Gastrocnemius medialis (tissue), 4 donors: ENCODE measurements around the gene USF3. TPM values are rescaled to one million over a fixed set of nuclear protein-coding genes. Genes with fewer than 3 reads are reported as not detected.

Experiments used
- ATAC-seq, 2 donors: fragments of 150-250 bp; one replicate each; pipeline ENCODE4 v1.9.1; 2016
- DNase-seq, 2 donors: peaks; one replicate each; pipeline ENCODE4 v3.0.0-alpha.2; 2019
- H3K27ac ChIP-seq, 4 donors: fragments of 200-600 bp; sonication (generic); 1 replicate in 1 of 4; 2 replicates in 3 of 4; pipeline ENCODE4 v1.5.1; 2016 to 2018; ENCODE audit warnings: mild to moderate bottlenecking in 2 of 4, moderate library complexity in 1 of 4
- H3K27me3 ChIP-seq, 3 donors: fragments of 200-600 bp; sonication (generic) in 2 of 3; 1 replicate in 1 of 3; 2 replicates in 2 of 3; pipeline versions ENCODE4 v1.5.1 to v1.6.0; 2016 to 2019; ENCODE audit warnings: mild to moderate bottlenecking in 1 of 3, moderate library complexity in 1 of 3
- H3K36me3 ChIP-seq, 2 donors: fragments of 200-600 bp; sonication (generic) in 1 of 2; one replicate each; pipeline ENCODE4 v1.5.1; 2017 to 2018
- H3K4me1 ChIP-seq, 2 donors: fragments of 200-600 bp; sonication (generic) in 1 of 2; one replicate each; pipeline ENCODE4 v1.5.1; 2016 to 2017; ENCODE audit warnings: mild to moderate bottlenecking in 2 of 2
- H3K4me3 ChIP-seq, 4 donors: fragments of 200-600 bp; sonication (generic) in 3 of 4; 1 replicate in 1 of 4; 2 replicates in 3 of 4; pipeline ENCODE4 v1.5.1; 2016 to 2019; ENCODE audit warnings: mild to moderate bottlenecking in 2 of 4
- H3K9me3 ChIP-seq, 3 donors: fragments of 200-600 bp; sonication (generic) in 2 of 3; 1 replicate in 1 of 3; 2 replicates in 2 of 3; pipeline ENCODE4 v1.5.1; 2016 to 2019
- POLR2A ChIP-seq, 2 donors: fragments of 450-650 bp; IDR thresholded peaks; one replicate each; pipeline ENCODE4 v1.6.1; 2017; ENCODE audit warnings: antibody characterized with exemption in 2 of 2, mild to moderate bottlenecking in 2 of 2, moderate library complexity in 2 of 2
- in situ Hi-C, 4 donors: fragments of 200-750 bp; cut with MboI; loops; one replicate each; pipeline versions ENCODE4 v1.15.0 to v1.8.0; 2017; ENCODE audit warnings: low sequenced_read_pairs in 4 of 4
- intact Hi-C: fragments of 100-400 bp; cut with DNase I; formaldehyde crosslinking; loops from one replicate; pipeline ENCODE4 v1.15.1; 2023; ENCODE audit warnings: low total_unique reads
- total RNA-seq, 4 donors: library from RNA; depleted of rRNA; stranded (reverse); fragments of >200 nt; gene quantifications; one replicate each; pipeline versions ENCODE4 v1.1.0 to v1.2.3, GENCODE V29; 2016
- TF ChIP-seq, protein P1 (sequence below), 5 experiments: fragments of 450-650 bp in 3 of 5; fragments of 200-600 bp in 2 of 5; sonication (generic) in 2 of 5; IDR thresholded peaks in 4 of 5; conservative IDR thresholded peaks in 1 of 5; 1 replicate in 4 of 5; 2 replicates in 1 of 5; pipeline ENCODE4 v1.5.1; 2016 to 2019; ENCODE audit warnings: antibody characterized with exemption in 5 of 5, mild to moderate bottlenecking in 3 of 5, moderate library complexity in 3 of 5

The USF3 gene
- total RNA-seq, 4 donors from 2014 or later: 35.7 to 49.6 (median 40.1) TPM

DNA sequence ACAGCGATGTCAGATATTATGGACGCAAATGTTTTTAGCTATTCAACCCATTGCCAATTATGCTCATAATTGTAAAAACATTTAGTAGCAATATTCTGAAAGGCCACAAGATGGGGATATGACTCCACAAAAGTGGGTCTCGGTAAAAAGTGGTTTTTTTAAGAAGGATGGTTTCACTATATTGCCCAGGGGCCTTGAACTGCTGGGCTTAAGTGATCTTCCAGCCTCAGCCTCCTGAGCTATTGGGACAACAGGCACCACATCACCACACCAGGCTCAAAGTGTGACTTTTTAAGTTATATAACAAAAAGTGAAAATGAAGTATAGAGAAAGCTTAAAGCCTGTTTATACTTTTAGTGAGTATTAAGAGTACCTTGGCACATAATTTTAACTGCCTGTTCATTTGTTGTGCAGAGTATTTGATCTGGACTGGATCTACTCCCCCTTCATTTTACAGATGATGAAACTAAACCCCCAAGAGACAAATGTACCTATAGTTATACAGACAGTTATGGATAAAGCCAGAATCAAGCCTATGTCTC is 40.2 kb upstream of the USF3 start:
- ATAC-seq (peak; percentile 51 to 53), DNase-seq (no peak)
- Histone ChIP-seq H3K27ac (peak overlapping the region; percentile 27 to 60 (median 50)), H3K4me1 (peaks cover 80 to 86% of the 10 kb centered on the region in 2 donors), H3K36me3 (no peaks in the 10 kb centered on the region), H3K4me3 (peak overlapping the region in 1 of 4 donors; percentile 2), H3K27me3 (no peaks in the 10 kb centered on the region), H3K9me3 (no peaks in the 10 kb centered on the region)
- in situ Hi-C loops (loop anchor here (10.0 to 25.0 kb wide), 3 partner anchors 224 to 326 kb away; partner anchors contain the start of genes CCDC191 (in 3 of the 4), QTRT2 (in 3 of the 4) and SPICE1 (in 2 of the 4)), intact Hi-C loops (loop anchor here (1.0 kb wide), 1 partner anchor 103 kb away; no protein-coding TSS in a partner anchor)
- TF ChIP-seq, protein P1, sequence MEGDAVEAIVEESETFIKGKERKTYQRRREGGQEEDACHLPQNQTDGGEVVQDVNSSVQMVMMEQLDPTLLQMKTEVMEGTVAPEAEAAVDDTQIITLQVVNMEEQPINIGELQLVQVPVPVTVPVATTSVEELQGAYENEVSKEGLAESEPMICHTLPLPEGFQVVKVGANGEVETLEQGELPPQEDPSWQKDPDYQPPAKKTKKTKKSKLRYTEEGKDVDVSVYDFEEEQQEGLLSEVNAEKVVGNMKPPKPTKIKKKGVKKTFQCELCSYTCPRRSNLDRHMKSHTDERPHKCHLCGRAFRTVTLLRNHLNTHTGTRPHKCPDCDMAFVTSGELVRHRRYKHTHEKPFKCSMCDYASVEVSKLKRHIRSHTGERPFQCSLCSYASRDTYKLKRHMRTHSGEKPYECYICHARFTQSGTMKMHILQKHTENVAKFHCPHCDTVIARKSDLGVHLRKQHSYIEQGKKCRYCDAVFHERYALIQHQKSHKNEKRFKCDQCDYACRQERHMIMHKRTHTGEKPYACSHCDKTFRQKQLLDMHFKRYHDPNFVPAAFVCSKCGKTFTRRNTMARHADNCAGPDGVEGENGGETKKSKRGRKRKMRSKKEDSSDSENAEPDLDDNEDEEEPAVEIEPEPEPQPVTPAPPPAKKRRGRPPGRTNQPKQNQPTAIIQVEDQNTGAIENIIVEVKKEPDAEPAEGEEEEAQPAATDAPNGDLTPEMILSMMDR (IDR thresholded peaks at IDR 0.05 in 4 of 5, conservative IDR thresholded peaks at IDR 0.05 in 1 of 5): peak; percentile 52 to 69 (median 66)
- TF ChIP-seq POLR2A (IDR thresholded peaks at IDR 0.05): no peak

DNA sequence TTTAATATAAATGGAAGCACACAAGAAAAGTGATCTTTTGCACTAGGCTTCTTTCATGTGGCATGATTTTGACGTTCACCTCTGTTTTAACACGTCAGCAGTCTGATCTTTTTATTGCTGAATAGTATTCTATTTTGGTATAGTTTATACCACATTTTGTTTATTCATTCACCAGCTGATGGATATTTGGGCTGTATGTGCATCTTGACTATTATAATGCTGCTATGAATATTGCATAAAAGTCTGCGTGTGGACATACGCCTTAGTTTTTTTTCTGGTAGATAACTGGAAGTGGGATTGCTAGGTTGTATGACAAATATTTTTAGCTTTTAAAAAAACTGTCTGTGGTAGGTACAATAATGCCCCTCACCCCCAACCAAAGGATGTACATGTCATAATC is 35.3 kb upstream of the USF3 start:
- peaks cover 60 to 71% of the 10 kb centered on the region in 2 donors for H3K4me1 ChIP-seq
- ATAC-seq: no peak
- in situ Hi-C loops (loop anchor here (10.0 to 25.0 kb wide), 3 partner anchors 219 to 331 kb away; partner anchors contain the start of genes CCDC191 (in 3 of the 4), QTRT2 (in 3 of the 4) and SPICE1 (in 2 of the 4)), intact Hi-C loops (no loop called here)
- H3K27ac ChIP-seq: no peak overlapping the region
- TF ChIP-seq, protein P1 (IDR thresholded peaks at IDR 0.05 in 4 of 5, conservative IDR thresholded peaks at IDR 0.05 in 1 of 5): no peak
- no peak for TF ChIP-seq POLR2A (IDR thresholded peaks at IDR 0.05)
- no peaks in the 10 kb centered on the region for H3K9me3 ChIP-seq
- H3K4me3 ChIP-seq: no peak overlapping the region
- no peaks in the 10 kb centered on the region for H3K36me3 ChIP-seq
- DNase-seq: no peak
- no peaks in the 10 kb centered on the region for H3K27me3 ChIP-seq

- H3K4me1 ChIP-seq: peaks cover 55 to 59% of the 10 kb centered on the region in 2 donors
- H3K4me3 ChIP-seq: no peak overlapping the region
- H3K9me3 ChIP-seq: no peaks in the 10 kb centered on the region
- peak overlapping the region in 1 of 4 donors; percentile 12 for H3K27ac ChIP-seq
- TF ChIP-seq POLR2A (IDR thresholded peaks at IDR 0.05): no peak
- TF ChIP-seq, protein P1 (IDR thresholded peaks at IDR 0.05 in 4 of 5, conservative IDR thresholded peaks at IDR 0.05 in 1 of 5): no peak
- ATAC-seq (no peak), DNase-seq (no peak)
- in situ Hi-C loops (loop anchor here (10.0 to 25.0 kb wide), 3 partner anchors 218 to 332 kb away; partner anchors contain the start of genes CCDC191 (in 3 of the 4), QTRT2 (in 3 of the 4) and SPICE1 (in 2 of the 4)), intact Hi-C loops (no loop called here)
- H3K36me3 ChIP-seq: no peaks in the 10 kb centered on the region
- H3K27me3 ChIP-seq: no peaks in the 10 kb centered on the region
Measured at GRCh38 chr3:113730550-113730949, 34.1 kb upstream of the USF3 start.

DNA sequence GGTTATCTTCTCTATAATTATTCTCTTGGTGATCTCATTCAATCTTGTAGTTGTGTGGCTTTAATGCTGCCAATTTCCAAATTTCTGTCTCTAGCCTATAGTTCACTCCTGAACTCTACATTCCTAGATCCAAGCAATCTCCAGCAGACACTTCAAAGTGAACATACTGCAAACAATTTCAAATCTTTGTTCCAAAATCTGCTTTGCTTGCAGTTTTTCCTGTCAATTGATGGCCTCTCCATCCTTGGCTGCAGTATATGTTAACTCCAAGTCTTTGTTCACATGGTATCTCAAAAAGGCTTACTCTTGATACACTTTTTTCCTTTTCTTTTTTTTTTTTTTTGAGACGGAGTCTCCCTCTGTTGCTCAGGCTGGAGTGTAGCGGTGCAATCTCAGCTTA is 32.2 kb upstream of the USF3 start:
- no peak overlapping the region for H3K27ac ChIP-seq
- intact Hi-C loops (no loop called here), in situ Hi-C loops (loop anchor here in 3 of 4 donors (25.0 kb wide), 2 partner anchors 216 to 334 kb away; partner anchors contain the start of genes CCDC191 (in 2 of the 3), QTRT2 (in 2 of the 3) and SPICE1 (in 2 of the 3))
- no peaks in the 10 kb centered on the region for H3K9me3 ChIP-seq
- TF ChIP-seq POLR2A (IDR thresholded peaks at IDR 0.05): no peak
- TF ChIP-seq, protein P1 (IDR thresholded peaks at IDR 0.05 in 4 of 5, conservative IDR thresholded peaks at IDR 0.05 in 1 of 5): no peak
- ATAC-seq: no peak
- no peak overlapping the region for H3K4me3 ChIP-seq
- H3K4me1 ChIP-seq: peaks cover 46 to 48% of the 10 kb centered on the region in 2 donors
- no peak for DNase-seq
- H3K36me3 ChIP-seq: no peaks in the 10 kb centered on the region
- H3K27me3 ChIP-seq: no peaks in the 10 kb centered on the region
